B cell (primary cell): Measurements from ENCODE around the gene EIF3J. TPM values are rescaled to one million over a fixed set of nuclear protein-coding genes. Genes with fewer than 3 reads are reported as not detected.

Source experiments
- ATAC-seq: fragments of 200-7000 bp; cut with Tn5 transposase; one replicate; pipeline ENCODE4 v1.10.0; 2021; ENCODE audit warnings: low read depth, mild to moderate bottlenecking, moderate number of reproducible peaks, moderate library complexity
- CTCF ChIA-PET: fragments of 350-600 bp; sonication (Branson Sonifier 250); formaldehyde crosslinking; loops from one replicate; lab custom pipeline; 2021; ENCODE audit warnings: antibody characterized with exemption, inconsistent platforms; lab: Charles Lee
- POLR2A ChIA-PET: fragments of 350-600 bp; sonication (Branson Sonifier 250); formaldehyde crosslinking; loops from one replicate; lab custom pipeline; 2021; ENCODE audit warnings: antibody characterized with exemption; lab: Charles Lee
- DNase-seq: peaks from one replicate; pipeline ENCODE4 v3.0.0; 2013
- H2AFZ ChIP-seq: 2 replicates; pipeline ENCODE4 v1.6.1; 2012; ENCODE audit warnings: mild to moderate bottlenecking, low read depth, low read length; ENCODE audit not compliant: insufficient read depth, poor library complexity, severe bottlenecking
- H3K27ac ChIP-seq, 2 donors: 1 replicate in 1 of 2; 2 replicates in 1 of 2; pipeline ENCODE4 v1.5.1; 2012 to 2013; ENCODE audit warnings: low read length in 2 of 2, mild to moderate bottlenecking in 2 of 2, moderate library complexity in 1 of 2
- H3K27me3 ChIP-seq, 4 experiments: fragments of 200-600 bp in 1 of 4; sonication (generic) in 1 of 4; replicated peaks in 1 of 4; 1 replicate in 2 of 4; 2 replicates in 2 of 4; pipeline versions ENCODE4 v1.6.1 to v1.7.0; 2013 to 2016; ENCODE audit warnings: low read length in 3 of 4, mild to moderate bottlenecking in 2 of 4, mixed read lengths in 1 of 4, moderate library complexity in 1 of 4; ENCODE audit not compliant: insufficient read depth in 4 of 4, control insufficient read depth in 3 of 4; ENCODE audit errors: control extremely low read depth in 1 of 4
- H3K36me3 ChIP-seq, 2 experiments: replicated peaks in 1 of 2; 1 replicate in 1 of 2; 2 replicates in 1 of 2; pipeline versions ENCODE4 v1.6.1 to v1.7.1; 2013; ENCODE audit warnings: low read length in 1 of 2; ENCODE audit not compliant: insufficient read depth in 2 of 2, control insufficient read depth in 1 of 2; ENCODE audit errors: control extremely low read depth in 1 of 2, extremely low read depth in 1 of 2
- H3K4me1 ChIP-seq, 2 donors: fragments of 200-600 bp in 1 of 2; sonication (generic) in 1 of 2; 1 replicate in 1 of 2; 2 replicates in 1 of 2; pipeline versions ENCODE4 v1.5.1 to v1.6.1; 2013 to 2017; ENCODE audit warnings: low read length in 2 of 2; ENCODE audit not compliant: control insufficient read depth in 2 of 2, insufficient read depth in 2 of 2
- H3K4me2 ChIP-seq: replicated peaks from 2 replicates; pipeline ENCODE3; 2012; ENCODE audit warnings: mild to moderate bottlenecking, low read depth, low read length; ENCODE audit not compliant: poor library complexity, severe bottlenecking
- H3K4me3 ChIP-seq, 5 experiments: fragments of 200-600 bp in 1 of 5; sonication (generic) in 1 of 5; 1 replicate in 3 of 5; 2 replicates in 2 of 5; pipeline versions ENCODE4 v1.5.1 to v1.7.0; 2011 to 2016; ENCODE audit warnings: low read length in 4 of 5, mild to moderate bottlenecking in 4 of 5, low read depth in 2 of 5, control low read depth in 1 of 5, moderate library complexity in 1 of 5; ENCODE audit not compliant: insufficient read depth in 1 of 5; ENCODE audit errors: control extremely low read depth in 1 of 5, extremely low read depth in 1 of 5
- H3K79me2 ChIP-seq: fragments of 200-600 bp; sonication (generic); one replicate; pipeline ENCODE4 v1.6.0; 2016; ENCODE audit warnings: low read length; ENCODE audit not compliant: control insufficient read depth, insufficient read depth
- H3K9ac ChIP-seq: fragments of 200-600 bp; sonication (generic); 2 replicates; pipeline ENCODE4 v1.6.1; 2017; ENCODE audit warnings: mild to moderate bottlenecking, low read length, moderate library complexity
- H3K9me3 ChIP-seq, 3 donors: one replicate each; pipeline versions ENCODE4 v1.6.1 to v1.7.1; 2013; ENCODE audit warnings: low read length in 2 of 3; ENCODE audit not compliant: control insufficient read depth in 2 of 3, insufficient read depth in 1 of 3; ENCODE audit errors: control extremely low read depth in 1 of 3
- H4K20me1 ChIP-seq: 2 replicates; pipeline ENCODE4 v1.6.0; 2012; ENCODE audit warnings: mild to moderate bottlenecking, low read length; ENCODE audit not compliant: insufficient read depth, control insufficient read depth, poor library complexity, severe bottlenecking
- H3K27ac Mint-ChIP-seq: one replicate; pipeline ENCODE4 v1.8.0; 2021; ENCODE audit warnings: mixed read lengths
- H3K27me3 Mint-ChIP-seq: one replicate; pipeline ENCODE4 v1.8.0; 2021; ENCODE audit warnings: mixed read lengths
- H3K4me1 Mint-ChIP-seq: one replicate; pipeline ENCODE4 v1.8.0; 2021; ENCODE audit warnings: mixed read lengths
- H3K4me3 Mint-ChIP-seq: one replicate; pipeline ENCODE4 v1.8.0; 2021; ENCODE audit warnings: mixed read lengths
- H3K9me3 Mint-ChIP-seq: one replicate; pipeline ENCODE4 v1.8.0; 2022; ENCODE audit warnings: mixed read lengths; ENCODE audit not compliant: insufficient read depth
- EZH2 ChIP-seq: IDR thresholded peaks from 2 replicates; pipeline ENCODE4 v1.6.1; 2012; ENCODE audit warnings: borderline replicate concordance, low read depth, mild to moderate bottlenecking, moderate library complexity, low read length; ENCODE audit not compliant: insufficient read depth, poor library complexity, severe bottlenecking
- WGBS: methylation state at CpG from one replicate; pipeline ENCODE4 v1.1.5; 2013; ENCODE audit warnings: missing lambda C conversion rate; ENCODE audit not compliant: insufficient coverage; 5-methylcytosine and 5-hydroxymethylcytosine counted together
- intact Hi-C: fragments of 100-400 bp; cut with micrococcal nuclease; formaldehyde crosslinking; loops from one replicate; pipeline ENCODE4 v1.10.0; 2022
- polyA plus RNA-seq: library from polyadenylated mRNA; depleted of rRNA; stranded (reverse); fragments of >200 nt; gene quantifications from 2 replicates; pipeline ENCODE4 v1.2.3, GENCODE V29; 2012
- total RNA-seq, 2 donors: library from RNA; stranded (reverse); fragments of 120-200 nt in 1 of 2; gene quantifications; 1 replicate in 1 of 2; 2 replicates in 1 of 2; pipeline versions ENCODE4 v1.2.3 to v1.2.4, GENCODE V29; 2013 to 2022
- TF ChIP-seq, protein P1 (sequence below): fragments of 200-600 bp; IDR thresholded peaks from one replicate; pipeline ENCODE4 v1.8.0; 2022; ENCODE audit warnings: antibody characterized with exemption, mild to moderate bottlenecking

Gene EIF3J
- total and polyA plus RNA-seq, 2 donors (not counting 1 experiment from before 2014, with no cell fraction given), result 16.5 to 66.7 TPM

- no peak for TF ChIP-seq EZH2
- TF ChIP-seq, protein P1, sequence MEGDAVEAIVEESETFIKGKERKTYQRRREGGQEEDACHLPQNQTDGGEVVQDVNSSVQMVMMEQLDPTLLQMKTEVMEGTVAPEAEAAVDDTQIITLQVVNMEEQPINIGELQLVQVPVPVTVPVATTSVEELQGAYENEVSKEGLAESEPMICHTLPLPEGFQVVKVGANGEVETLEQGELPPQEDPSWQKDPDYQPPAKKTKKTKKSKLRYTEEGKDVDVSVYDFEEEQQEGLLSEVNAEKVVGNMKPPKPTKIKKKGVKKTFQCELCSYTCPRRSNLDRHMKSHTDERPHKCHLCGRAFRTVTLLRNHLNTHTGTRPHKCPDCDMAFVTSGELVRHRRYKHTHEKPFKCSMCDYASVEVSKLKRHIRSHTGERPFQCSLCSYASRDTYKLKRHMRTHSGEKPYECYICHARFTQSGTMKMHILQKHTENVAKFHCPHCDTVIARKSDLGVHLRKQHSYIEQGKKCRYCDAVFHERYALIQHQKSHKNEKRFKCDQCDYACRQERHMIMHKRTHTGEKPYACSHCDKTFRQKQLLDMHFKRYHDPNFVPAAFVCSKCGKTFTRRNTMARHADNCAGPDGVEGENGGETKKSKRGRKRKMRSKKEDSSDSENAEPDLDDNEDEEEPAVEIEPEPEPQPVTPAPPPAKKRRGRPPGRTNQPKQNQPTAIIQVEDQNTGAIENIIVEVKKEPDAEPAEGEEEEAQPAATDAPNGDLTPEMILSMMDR, result no peak
- no peaks in the 10 kb centered on the region for H4K20me1 ChIP-seq
- H3K9ac ChIP-seq, result no peak overlapping the region
- no peaks in the 10 kb centered on the region for H3K9me3 ChIP-seq
- intact Hi-C loops, result no loop called here
- no peaks in the 10 kb centered on the region for H3K27me3 ChIP-seq
- Mint-ChIP-seq H3K27ac (no peak overlapping the region), H3K4me3 (no peak overlapping the region), H3K9me3 (no peaks in the 10 kb centered on the region), H3K4me1 (no peaks in the 10 kb centered on the region), H3K27me3 (no peaks in the 10 kb centered on the region)
- no peak overlapping the region for H3K27ac ChIP-seq
- ATAC-seq, result no peak
- ChIA-PET POLR2A (no interaction called here), CTCF (interaction anchor here (0.8 to 1.3 kb wide), 2 partner anchors 13 to 67 kb away, joined by 3 to 4 read pairs; no protein-coding TSS in a partner anchor)
- H2AFZ ChIP-seq, result no peak overlapping the region
- H3K79me2 ChIP-seq, result peaks cover 3% of the 10 kb centered on the region
- H3K4me1 ChIP-seq, result no peaks in the 10 kb centered on the region
- no peak for DNase-seq
- H3K4me2 ChIP-seq, result no peak overlapping the region
- no peak overlapping the region for H3K4me3 ChIP-seq
- H3K36me3 ChIP-seq, result peaks cover 0 to 33% of the 10 kb centered on the region in 2 experiments
These were observed 20.5 kb upstream of the EIF3J start for GRCh38 chr15:44516436-44516835.

DNA sequence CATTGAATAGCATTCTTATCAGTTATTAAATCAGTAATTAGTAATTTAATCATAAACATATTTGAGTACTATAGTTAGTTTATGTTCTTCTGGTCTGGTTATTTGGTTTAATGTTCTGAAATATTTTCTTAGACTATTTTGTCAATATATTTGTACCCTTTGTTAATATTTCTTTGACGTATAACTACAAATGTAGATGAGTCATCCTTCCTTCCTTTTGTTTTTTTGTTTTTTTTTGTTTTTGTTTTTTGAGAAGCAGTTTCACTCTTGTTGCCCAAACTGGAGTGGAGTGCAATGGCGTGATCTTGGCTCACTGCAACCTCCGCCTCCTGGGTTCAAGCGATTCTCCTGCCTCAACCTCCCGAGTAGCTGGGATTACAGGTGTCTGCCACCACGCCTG, 17.4 kb upstream of the EIF3J start:
- H3K9me3 Mint-ChIP-seq, result no peaks in the 10 kb centered on the region
- H4K20me1 ChIP-seq, result no peaks in the 10 kb centered on the region
- ChIA-PET CTCF (no interaction called here), POLR2A (no interaction called here)
- no peaks in the 10 kb centered on the region for H3K4me1 ChIP-seq
- H3K9me3 ChIP-seq, result no peaks in the 10 kb centered on the region
- H3K4me3 ChIP-seq, result no peak overlapping the region
- no peak for DNase-seq
- H2AFZ ChIP-seq, result no peak overlapping the region
- H3K9ac ChIP-seq, result no peak overlapping the region
- TF ChIP-seq, protein P1, result no peak
- no peak for TF ChIP-seq EZH2
- no peak overlapping the region for H3K27ac ChIP-seq
- H3K4me1 Mint-ChIP-seq, result no peaks in the 10 kb centered on the region
- no peak overlapping the region for H3K4me3 Mint-ChIP-seq
- H3K36me3 ChIP-seq, result peaks cover 6 to 36% of the 10 kb centered on the region in 2 experiments
- intact Hi-C loops, result no loop called here
- 95% methylated on average over 3 of the region's 6 CpGs for WGBS
- H3K27me3 ChIP-seq, result no peaks in the 10 kb centered on the region
- H3K79me2 ChIP-seq, result peaks cover 3% of the 10 kb centered on the region
- H3K27me3 Mint-ChIP-seq, result no peaks in the 10 kb centered on the region
- no peak for ATAC-seq
- no peak overlapping the region for H3K4me2 ChIP-seq
- H3K27ac Mint-ChIP-seq, result no peak overlapping the region
